BJ (cell line): ENCODE measurements around the gene SDF4. TPM values are rescaled to one million over a fixed set of nuclear protein-coding genes. Genes with fewer than 3 reads are reported as not detected.

ENCODE experiments used
- CTCF ChIA-PET: fragments of 350-600 bp; formaldehyde crosslinking; extraction: SDS; loops from one replicate; lab custom pipeline; 2021; ENCODE audit warnings: antibody characterized with exemption, inconsistent platforms; lab: Yijun Ruan, JAX
- POLR2A ChIA-PET: fragments of 300-600 bp; sonication (Branson Sonifier 250); formaldehyde crosslinking; extraction: SDS; loops from one replicate; lab custom pipeline; 2021; ENCODE audit warnings: antibody characterized with exemption; lab: Charles Lee
- DNase-seq: peaks from one replicate; pipeline ENCODE4 v3.0.0-alpha.2; 2011; ENCODE audit warnings: low read depth
- H3K27me3 ChIP-seq: 2 replicates; pipeline ENCODE4 v1.6.0; 2011; ENCODE audit warnings: low read length; ENCODE audit not compliant: control insufficient read depth, insufficient read depth
- H3K36me3 ChIP-seq: 2 replicates; pipeline ENCODE4 v1.5.1; 2011; ENCODE audit warnings: low read length; ENCODE audit not compliant: control insufficient read depth, insufficient read depth
- H3K4me3 ChIP-seq: 2 replicates; pipeline ENCODE4 v1.5.1; 2011; ENCODE audit warnings: low read depth, mild to moderate bottlenecking, control low read depth, low read length
- polyA plus RNA-seq: library from polyadenylated mRNA; depleted of rRNA; stranded (reverse); fragments of >200 nt; gene quantifications from 2 replicates; pipeline ENCODE4 v1.2.3, GENCODE V29; 2011; rRNA removed
- small RNA-seq: library from RNA; depleted of rRNA; stranded (forward); fragments of <200 nt; gene quantifications from one replicate; pipeline ENCODE3, GENCODE V24; 2012; ENCODE audit warnings: low replicate concordance, low read depth; ENCODE audit not compliant: insufficient read length
- TF ChIP-seq, protein P1 (sequence below): IDR thresholded peaks from 2 replicates; pipeline ENCODE4 v1.5.1; 2011; ENCODE audit warnings: low read depth, mild to moderate bottlenecking, control low read depth, inconsistent platforms, low read length, moderate library complexity; ENCODE audit not compliant: insufficient read depth

Gene SDF4
- polyA plus RNA-seq, 1 experiment: 188 TPM

DNA sequence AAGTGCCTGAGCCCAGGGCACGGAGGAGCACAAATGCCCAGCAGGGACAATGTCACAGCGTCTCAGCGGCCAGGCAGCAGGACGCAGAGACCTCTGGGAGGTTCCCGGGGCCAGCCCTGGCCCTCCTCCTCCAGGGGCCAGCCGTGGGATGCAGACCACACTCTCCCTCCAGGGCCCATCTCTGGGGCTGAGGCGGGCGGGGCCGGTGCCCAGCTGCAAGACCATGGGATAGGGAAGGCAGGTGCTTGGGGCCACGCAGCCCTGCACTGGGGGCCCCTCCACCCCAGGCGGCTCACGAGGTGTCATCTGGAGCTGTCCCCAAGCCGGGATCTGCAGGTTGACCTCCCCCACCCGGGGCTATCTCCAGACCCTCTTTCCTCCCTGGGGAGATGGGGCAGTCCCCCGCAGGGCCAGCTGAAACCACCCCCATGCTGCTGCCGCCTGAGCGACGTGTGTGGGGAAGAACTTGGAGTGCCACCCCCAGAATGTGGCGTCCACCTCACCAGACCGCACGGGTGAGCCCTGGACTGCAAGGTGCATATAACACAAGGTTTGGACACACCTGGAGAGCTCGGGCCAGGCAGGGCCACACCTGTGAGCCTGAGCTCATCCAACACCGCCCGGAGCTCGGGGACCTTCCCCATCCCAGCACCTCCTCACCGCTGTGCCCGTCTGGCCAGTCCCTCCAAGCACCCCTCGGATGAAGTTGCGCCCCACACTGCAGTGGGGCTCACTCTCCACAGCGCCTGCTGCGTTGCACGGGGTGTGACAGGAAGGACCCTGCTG is 62.2 kb downstream of the SDF4 start:
- H3K4me3 ChIP-seq: no peak overlapping the region
- CTCF ChIA-PET: interaction anchor here (0.7 to 1.5 kb wide), 3 partner anchors 10 to 72 kb away, joined by 3 read pairs; no protein-coding TSS in a partner anchor
- TF ChIP-seq, protein P1, sequence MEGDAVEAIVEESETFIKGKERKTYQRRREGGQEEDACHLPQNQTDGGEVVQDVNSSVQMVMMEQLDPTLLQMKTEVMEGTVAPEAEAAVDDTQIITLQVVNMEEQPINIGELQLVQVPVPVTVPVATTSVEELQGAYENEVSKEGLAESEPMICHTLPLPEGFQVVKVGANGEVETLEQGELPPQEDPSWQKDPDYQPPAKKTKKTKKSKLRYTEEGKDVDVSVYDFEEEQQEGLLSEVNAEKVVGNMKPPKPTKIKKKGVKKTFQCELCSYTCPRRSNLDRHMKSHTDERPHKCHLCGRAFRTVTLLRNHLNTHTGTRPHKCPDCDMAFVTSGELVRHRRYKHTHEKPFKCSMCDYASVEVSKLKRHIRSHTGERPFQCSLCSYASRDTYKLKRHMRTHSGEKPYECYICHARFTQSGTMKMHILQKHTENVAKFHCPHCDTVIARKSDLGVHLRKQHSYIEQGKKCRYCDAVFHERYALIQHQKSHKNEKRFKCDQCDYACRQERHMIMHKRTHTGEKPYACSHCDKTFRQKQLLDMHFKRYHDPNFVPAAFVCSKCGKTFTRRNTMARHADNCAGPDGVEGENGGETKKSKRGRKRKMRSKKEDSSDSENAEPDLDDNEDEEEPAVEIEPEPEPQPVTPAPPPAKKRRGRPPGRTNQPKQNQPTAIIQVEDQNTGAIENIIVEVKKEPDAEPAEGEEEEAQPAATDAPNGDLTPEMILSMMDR: no peak
- no peak for DNase-seq
- POLR2A ChIA-PET: no interaction called here
- H3K27me3 ChIP-seq: peaks cover 17% of the 10 kb centered on the region
- H3K36me3 ChIP-seq: no peaks in the 10 kb centered on the region

DNA sequence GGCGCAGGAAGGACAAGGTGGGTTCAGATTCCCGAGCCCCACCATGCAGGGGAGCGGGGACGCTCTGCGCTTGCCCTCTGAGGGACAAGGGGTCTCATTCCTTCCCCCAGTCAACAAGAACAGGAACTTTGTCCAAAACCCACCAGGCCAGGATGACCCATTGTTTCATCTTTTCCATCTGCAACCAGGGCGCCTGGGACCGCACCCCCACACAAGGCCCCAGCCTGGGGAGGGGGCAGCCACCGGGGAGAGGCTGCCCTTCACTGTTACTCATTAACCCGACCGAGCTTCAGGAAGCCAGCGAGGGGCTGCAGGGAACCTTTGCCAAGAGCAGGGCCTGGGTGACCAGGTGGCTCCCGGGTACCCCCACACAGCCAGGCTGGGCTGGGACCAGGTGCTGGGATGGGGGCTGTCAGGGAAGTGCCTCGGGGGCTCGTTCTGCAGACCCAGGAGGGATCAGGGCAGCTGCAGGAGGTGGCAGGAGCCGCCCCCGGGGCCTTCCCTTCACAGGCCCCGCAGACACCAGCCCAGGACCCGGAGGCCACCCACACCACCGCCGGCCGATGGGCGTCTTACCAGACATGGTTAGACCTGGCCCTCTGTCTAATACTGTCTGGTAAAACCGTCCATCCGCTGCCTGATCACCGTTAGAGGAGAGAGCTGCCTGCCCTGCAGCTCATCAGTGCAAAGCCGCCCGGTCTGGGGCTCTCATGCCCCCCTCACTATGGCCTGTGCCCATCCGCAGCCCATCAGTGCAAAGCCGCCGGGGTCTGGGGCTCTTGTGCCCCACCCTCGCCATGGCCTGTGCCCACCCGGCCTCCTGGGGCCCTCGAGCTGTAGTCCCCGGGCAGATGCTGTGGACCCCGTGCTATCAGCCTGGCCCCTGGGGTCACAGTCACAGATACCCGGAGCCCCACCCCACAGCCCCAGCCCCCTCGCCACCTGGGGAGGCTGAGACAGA is 63.1 kb downstream of the SDF4 start:
- TF ChIP-seq, protein P1: no peak
- POLR2A ChIA-PET: no interaction called here
- Histone ChIP-seq H3K36me3 (no peaks in the 10 kb centered on the region), H3K4me3 (no peak overlapping the region), H3K27me3 (peaks cover 14% of the 10 kb centered on the region)
- no peak for DNase-seq
- CTCF ChIA-PET: interaction anchor here (1.0 to 1.5 kb wide), 2 partner anchors 46 to 73 kb away, joined by 3 read pairs; no protein-coding TSS in a partner anchor

DNA sequence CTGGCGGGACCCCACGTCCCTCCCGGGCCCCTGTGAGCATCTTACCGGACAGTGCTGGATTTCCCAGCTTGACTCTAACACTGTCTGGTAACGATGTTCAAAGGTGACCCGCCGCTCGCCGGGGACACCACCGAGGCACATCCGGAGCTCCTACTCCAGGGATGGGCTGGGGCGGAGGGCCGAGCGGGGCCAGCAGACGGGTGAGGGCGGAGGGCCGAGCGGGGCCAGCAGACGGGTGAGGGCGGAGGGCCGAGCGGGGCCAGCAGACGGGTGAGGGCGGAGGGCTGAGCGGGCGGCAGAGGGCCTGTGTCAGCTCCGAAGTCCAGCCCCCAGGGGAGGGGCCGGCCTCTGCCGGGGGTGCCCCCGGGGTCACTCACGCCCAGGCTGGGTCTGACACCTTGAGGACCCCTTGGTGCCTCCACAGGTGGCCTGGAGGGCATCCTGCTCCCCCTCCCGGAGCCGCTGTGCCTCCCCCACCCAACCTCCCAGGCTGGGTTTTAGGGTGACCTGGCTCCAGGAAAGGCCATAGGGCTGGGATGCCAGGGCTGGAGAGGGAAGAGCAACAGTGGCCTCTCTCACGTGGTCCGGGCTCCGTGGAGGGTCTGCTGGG is 63.9 kb downstream of the SDF4 start:
- CTCF ChIA-PET: no interaction called here
- POLR2A ChIA-PET: no interaction called here
- no peak overlapping the region for H3K4me3 ChIP-seq
- no peaks in the 10 kb centered on the region for H3K36me3 ChIP-seq
- no peak for DNase-seq
- TF ChIP-seq, protein P1: no peak
- peaks cover 10% of the 10 kb centered on the region for H3K27me3 ChIP-seq

DNA sequence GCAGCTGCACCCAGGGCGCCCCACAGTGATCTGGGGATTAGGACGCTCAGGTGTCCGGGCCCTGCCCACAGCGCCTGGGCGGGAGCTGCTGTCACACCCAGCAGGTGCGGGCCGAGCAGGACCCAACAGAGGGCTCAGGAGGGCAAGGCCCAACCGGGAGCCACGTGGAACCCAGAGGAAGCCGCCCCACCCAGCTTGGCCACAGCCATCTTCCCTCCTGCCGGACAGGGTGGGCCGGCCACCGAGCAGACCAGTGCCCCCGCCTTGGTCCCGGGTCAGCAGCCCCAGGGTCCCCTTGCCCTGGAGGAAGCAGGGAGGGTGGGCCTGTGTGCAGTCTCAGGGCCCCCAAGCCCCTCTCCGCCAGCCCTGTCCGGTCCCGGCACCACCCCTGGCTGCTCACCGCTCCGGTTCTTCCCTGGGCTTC is 64.4 kb downstream of the SDF4 start:
- DNase-seq: no peak
- Histone ChIP-seq H3K4me3 (no peak overlapping the region), H3K36me3 (no peaks in the 10 kb centered on the region), H3K27me3 (peaks cover 9% of the 10 kb centered on the region)
- POLR2A ChIA-PET: no interaction called here
- TF ChIP-seq, protein P1: no peak
- CTCF ChIA-PET: no interaction called here

Small RNA genes within 50 kb of the gene (small RNA-seq; reads per million reads assigned to genes)
- gene MIR200A: 1.5 reads per million
- gene MIR200B: 1.1 reads per million
- 1.1 reads per million for gene MIR429

Other genes with a start within 250 kb of the SDF4 start
- gene PERM1, start 249.9 kb downstream of the SDF4 start, polyA plus RNA-seq: not detected in 2 replicates
- gene HES4, start 231.9 kb downstream of the SDF4 start, polyA plus RNA-seq: 5.6 and 10.8 TPM in 2 replicates
- 73.0 and 86.8 TPM in 2 replicates for gene ISG15, start 218.5 kb downstream of the SDF4 start, polyA plus RNA-seq
- gene AGRN, start 211.9 kb downstream of the SDF4 start, polyA plus RNA-seq: 32.7 and 41.2 TPM in 2 replicates
- not detected in 2 replicates for gene RNF223, start 157.7 kb downstream of the SDF4 start, polyA plus RNA-seq
- 4.3 and 8.9 TPM in 2 replicates for gene C1orf159, start 115.9 kb downstream of the SDF4 start, polyA plus RNA-seq
- gene TTLL10, start 58.1 kb downstream of the SDF4 start, polyA plus RNA-seq: not detected in 2 replicates
- gene TNFRSF18, start 25.4 kb downstream of the SDF4 start, polyA plus RNA-seq: 0.40 TPM in 1 of 2 replicates, not detected in the other
- not detected in 2 replicates for gene TNFRSF4, start 17.8 kb downstream of the SDF4 start, polyA plus RNA-seq
- 16.9 and 20.9 TPM in 2 replicates for gene B3GALT6, start 236 bp upstream of the SDF4 start, polyA plus RNA-seq
- gene C1QTNF12, start 14.7 kb upstream of the SDF4 start, polyA plus RNA-seq: 0.42 and 0.43 TPM in 2 replicates
- gene UBE2J2, start 41.9 kb upstream of the SDF4 start, polyA plus RNA-seq: 20.5 and 25.7 TPM in 2 replicates
- gene SCNN1D, start 48.4 kb upstream of the SDF4 start, polyA plus RNA-seq: 1.1 and 1.9 TPM in 2 replicates
- gene ACAP3, start 75.9 kb upstream of the SDF4 start, polyA plus RNA-seq: 19.5 and 33.9 TPM in 2 replicates
- gene PUSL1, start 76.6 kb upstream of the SDF4 start, polyA plus RNA-seq: 11.9 and 18.2 TPM in 2 replicates
- gene INTS11, start 92.7 kb upstream of the SDF4 start, polyA plus RNA-seq: 52.0 and 95.8 TPM in 2 replicates
- 11.1 and 14.2 TPM in 2 replicates for gene CPTP, start 92.8 kb upstream of the SDF4 start, polyA plus RNA-seq
- gene TAS1R3, start 99.3 kb upstream of the SDF4 start, polyA plus RNA-seq: 0.06 and 0.11 TPM in 2 replicates
- 16.2 and 23.6 TPM in 2 replicates for gene DVL1, start 117.4 kb upstream of the SDF4 start, polyA plus RNA-seq
- gene MXRA8, start 126.6 kb upstream of the SDF4 start, polyA plus RNA-seq: 427 and 702 TPM in 2 replicates
- gene AURKAIP1, start 143.2 kb upstream of the SDF4 start, polyA plus RNA-seq: 73.2 and 97.8 TPM in 2 replicates
- 142 and 175 TPM in 2 replicates for gene CCNL2, start 167.3 kb upstream of the SDF4 start, polyA plus RNA-seq
- 84.8 and 121 TPM in 2 replicates for gene MRPL20, start 175.3 kb upstream of the SDF4 start, polyA plus RNA-seq
- gene ANKRD65, start 189.3 kb upstream of the SDF4 start, polyA plus RNA-seq: 0.31 and 0.43 TPM in 2 replicates
- gene VWA1, start 203.7 kb upstream of the SDF4 start, polyA plus RNA-seq: 1.7 and 2.0 TPM in 2 replicates
- 0.06 and 0.20 TPM in 2 replicates for gene ATAD3C, start 217.7 kb upstream of the SDF4 start, polyA plus RNA-seq
- 9.5 and 12.5 TPM in 2 replicates for gene ATAD3B, start 239.8 kb upstream of the SDF4 start, polyA plus RNA-seq